GM13977 (cell line): ENCODE data around the gene DPP10.

Source experiments
- DNase-seq: peaks from one replicate; pipeline ENCODE4 v3.0.0; 2012; ENCODE audit warnings: low spot score
- in situ Hi-C: fragments of 300-500 bp; cut with MboI; formaldehyde crosslinking; loops from one replicate; pipeline ENCODE4 v1.12.0; 2022; ENCODE audit warnings: low sequenced_read_pairs, low pct_unique_long_range_greater_than_20kb, mixed read lengths, inconsistent platforms; ENCODE audit not compliant: unreplicated experiment
- TF ChIP-seq, protein P1 (sequence below): IDR thresholded peaks from 2 replicates; pipeline ENCODE4 v1.5.1; 2012; ENCODE audit warnings: mild to moderate bottlenecking, control low read depth; ENCODE audit not compliant: insufficient read depth; ENCODE audit errors: extremely low read depth, missing control alignments

Gene DPP10

DNA sequence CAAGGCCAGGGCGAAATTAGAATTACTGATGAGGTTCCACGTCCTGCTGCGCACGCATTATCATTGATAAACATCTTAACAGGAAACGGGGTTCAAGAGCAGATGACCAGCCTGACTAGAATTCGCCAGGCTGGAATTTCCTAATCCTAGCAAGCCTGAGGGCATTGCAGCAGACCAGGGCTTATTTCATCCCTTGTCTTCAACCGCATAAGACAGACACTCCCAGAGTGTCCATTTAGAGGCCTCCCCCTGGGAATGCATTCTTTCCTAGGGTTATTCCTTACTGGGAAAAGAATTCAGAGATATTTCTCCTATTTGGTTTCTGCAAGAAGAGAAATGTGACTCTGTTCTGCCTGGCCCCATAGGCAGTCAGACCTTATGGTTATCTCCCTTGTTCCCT lies 486.8 kb downstream of the DPP10 start:
- in situ Hi-C loops: no loop called here
- TF ChIP-seq, protein P1, sequence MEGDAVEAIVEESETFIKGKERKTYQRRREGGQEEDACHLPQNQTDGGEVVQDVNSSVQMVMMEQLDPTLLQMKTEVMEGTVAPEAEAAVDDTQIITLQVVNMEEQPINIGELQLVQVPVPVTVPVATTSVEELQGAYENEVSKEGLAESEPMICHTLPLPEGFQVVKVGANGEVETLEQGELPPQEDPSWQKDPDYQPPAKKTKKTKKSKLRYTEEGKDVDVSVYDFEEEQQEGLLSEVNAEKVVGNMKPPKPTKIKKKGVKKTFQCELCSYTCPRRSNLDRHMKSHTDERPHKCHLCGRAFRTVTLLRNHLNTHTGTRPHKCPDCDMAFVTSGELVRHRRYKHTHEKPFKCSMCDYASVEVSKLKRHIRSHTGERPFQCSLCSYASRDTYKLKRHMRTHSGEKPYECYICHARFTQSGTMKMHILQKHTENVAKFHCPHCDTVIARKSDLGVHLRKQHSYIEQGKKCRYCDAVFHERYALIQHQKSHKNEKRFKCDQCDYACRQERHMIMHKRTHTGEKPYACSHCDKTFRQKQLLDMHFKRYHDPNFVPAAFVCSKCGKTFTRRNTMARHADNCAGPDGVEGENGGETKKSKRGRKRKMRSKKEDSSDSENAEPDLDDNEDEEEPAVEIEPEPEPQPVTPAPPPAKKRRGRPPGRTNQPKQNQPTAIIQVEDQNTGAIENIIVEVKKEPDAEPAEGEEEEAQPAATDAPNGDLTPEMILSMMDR: no peak
- DNase-seq: no peak

DNA sequence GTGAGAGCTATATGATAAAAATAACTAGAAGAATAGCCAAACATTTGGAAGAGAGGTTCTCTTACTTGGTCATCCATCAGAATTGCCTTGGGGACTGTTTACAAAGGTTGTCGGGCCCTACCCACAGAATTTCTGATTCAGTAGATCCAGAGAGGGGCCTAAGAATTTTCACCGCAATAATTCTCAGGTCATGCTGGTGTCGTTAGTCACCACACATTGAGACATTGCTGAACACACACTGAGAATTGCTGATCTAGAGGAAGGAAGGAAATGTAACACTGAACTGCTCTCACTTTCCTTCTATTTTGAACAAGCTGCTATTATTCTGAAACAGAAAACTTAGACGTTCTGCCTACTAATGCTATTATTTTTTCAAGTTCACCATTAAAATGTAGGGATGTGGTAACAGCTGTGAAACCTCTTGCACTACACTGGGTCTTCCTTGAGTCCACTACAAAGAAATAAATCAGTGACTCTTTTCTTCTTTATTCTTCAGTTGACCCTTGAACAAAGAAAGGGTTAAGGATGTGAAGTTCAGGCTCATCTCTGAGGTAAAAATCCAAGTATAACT lies 491.3 kb downstream of the DPP10 start:
- DNase-seq: no peak
- TF ChIP-seq, protein P1: no peak
- in situ Hi-C loops: no loop called here

DNA sequence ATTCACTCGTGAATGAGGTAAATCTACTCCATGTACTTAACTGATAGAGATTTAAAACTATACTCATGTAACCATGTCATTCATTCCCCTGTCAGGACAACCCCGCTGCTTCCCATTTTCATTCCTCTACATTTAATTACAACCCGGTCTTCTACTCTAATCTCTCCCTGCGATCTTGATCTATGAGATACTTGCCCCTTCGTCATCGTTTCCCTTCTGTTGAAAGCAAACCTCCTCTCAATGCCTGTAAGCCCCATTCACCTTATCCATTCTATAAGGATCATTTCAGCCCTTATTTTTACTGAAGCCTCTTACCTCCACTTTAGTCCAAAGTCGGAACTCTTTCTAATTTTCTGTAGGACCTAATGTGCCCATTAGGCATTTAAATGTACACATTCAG lies 492.6 kb downstream of the DPP10 start:
- TF ChIP-seq, protein P1: no peak
- DNase-seq: no peak
- in situ Hi-C loops: no loop called here

GRCh38 chr2:114937366-114937930 lies 495.0 kb downstream of the DPP10 start:
- in situ Hi-C loops: no loop called here
- DNase-seq: no peak
- TF ChIP-seq, protein P1: no peak

DNA sequence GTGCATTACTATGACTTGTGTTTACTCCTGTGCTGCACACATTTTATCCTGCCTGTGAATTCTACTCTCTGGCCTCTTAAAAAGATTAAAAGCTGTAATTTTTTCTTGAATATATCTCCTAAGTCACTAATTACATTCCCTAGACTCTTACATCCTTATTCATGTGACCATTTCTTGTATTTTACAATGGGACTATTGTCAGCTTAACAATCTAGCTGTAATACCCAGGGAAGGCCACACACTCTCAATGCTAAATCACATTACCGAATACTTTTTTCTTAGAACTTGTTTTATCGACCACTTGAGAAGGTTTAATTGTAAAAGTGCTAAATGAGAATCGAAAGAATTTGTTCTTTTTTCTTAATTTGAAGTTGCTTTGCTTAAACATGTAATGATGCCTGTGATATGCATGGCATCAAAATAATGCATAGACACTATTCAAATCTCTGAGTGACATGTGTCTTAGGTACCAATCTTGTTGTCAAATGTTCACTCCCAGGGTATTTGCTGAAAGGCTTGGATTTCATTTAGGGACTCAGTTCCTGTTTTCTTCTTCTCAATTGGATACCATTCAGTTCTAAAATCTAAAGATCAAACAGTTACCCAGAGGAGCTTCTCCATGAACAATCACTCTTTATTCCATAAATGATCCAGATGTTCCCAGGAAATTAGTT lies 498.5 kb downstream of the DPP10 start:
- in situ Hi-C loops: no loop called here
- TF ChIP-seq, protein P1: no peak
- no peak for DNase-seq

- DNase-seq: no peak
- in situ Hi-C loops: no loop called here
- TF ChIP-seq, protein P1: no peak
Observed at GRCh38 chr2:114949228-114949804, 506.9 kb downstream of the DPP10 start.
